Large intestine (tissue), 12 donors: ENCODE data around the gene MARCKSL1. TPM values are rescaled to one million over a fixed set of nuclear protein-coding genes. Genes with fewer than 3 reads are reported as not detected.

Source experiments
- DNase-seq, 2 donors: peaks; one replicate each; pipeline versions ENCODE4 v3.0.0 to v3.0.0-alpha.2; 2013
- H3K27ac ChIP-seq: one replicate; pipeline ENCODE4 v1.5.1; 2013; ENCODE audit warnings: low read length
- H3K27me3 ChIP-seq: 2 replicates; pipeline ENCODE4 v1.6.1; 2013; ENCODE audit warnings: low read length; ENCODE audit not compliant: control insufficient read depth, insufficient read depth
- H3K36me3 ChIP-seq: 2 replicates; pipeline ENCODE4 v1.6.1; 2013; ENCODE audit warnings: low read length; ENCODE audit not compliant: control insufficient read depth, insufficient read depth
- H3K4me1 ChIP-seq: one replicate; pipeline ENCODE4 v1.6.1; 2013; ENCODE audit warnings: low read length; ENCODE audit not compliant: control insufficient read depth, insufficient read depth
- H3K4me3 ChIP-seq: one replicate; pipeline ENCODE4 v1.5.1; 2013; ENCODE audit warnings: low read length
- H3K9me3 ChIP-seq: one replicate; pipeline ENCODE4 v1.6.1; 2013; ENCODE audit warnings: mild to moderate bottlenecking, low read depth, low read length, moderate library complexity; ENCODE audit not compliant: control insufficient read depth
- WGBS: methylation state at CpG from one replicate; pipeline ENCODE4 v1.1.5; 2013; ENCODE audit warnings: low lambda C conversion rate; ENCODE audit not compliant: insufficient coverage; 5-methylcytosine and 5-hydroxymethylcytosine counted together
- long read RNA-seq, 11 donors: transcript quantifications; one replicate each; lab custom pipeline, GENCODE V29; 2026
- polyA plus RNA-seq: library from polyadenylated mRNA; unstranded; fragments of 120-200 nt; gene quantifications from one replicate; pipeline ENCODE4 v1.2.1, GENCODE V29; 2013

MARCKSL1 gene, protein sequence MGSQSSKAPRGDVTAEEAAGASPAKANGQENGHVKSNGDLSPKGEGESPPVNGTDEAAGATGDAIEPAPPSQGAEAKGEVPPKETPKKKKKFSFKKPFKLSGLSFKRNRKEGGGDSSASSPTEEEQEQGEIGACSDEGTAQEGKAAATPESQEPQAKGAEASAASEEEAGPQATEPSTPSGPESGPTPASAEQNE
- 139 TPM for polyA plus RNA-seq
- long read RNA-seq, donor 1, transcript MARCKSL1-201 (2 exons, 1,699 nt), result major isoform, 59 of 59 reads
- long read RNA-seq, donor 1, partial matches to known transcripts, result 0 of 59 reads
- long read RNA-seq, donor 1, other reads (novel, unspliced or antisense), result 0 of 59 reads
- long read RNA-seq, donor 2, transcript MARCKSL1-201 (2 exons, 1,699 nt), result major isoform, 110 of 110 reads
- long read RNA-seq, donor 2, partial matches to known transcripts, result 0 of 110 reads
- long read RNA-seq, donor 2, other reads (novel, unspliced or antisense), result 0 of 110 reads
- long read RNA-seq, donor 3, result 0 reads
- long read RNA-seq, donor 4, transcript MARCKSL1-201 (2 exons, 1,699 nt), result major isoform, 10 of 10 reads
- long read RNA-seq, donor 4, partial matches to known transcripts, result 0 of 10 reads
- long read RNA-seq, donor 4, other reads (novel, unspliced or antisense), result 0 of 10 reads
- long read RNA-seq, donor 5, transcript MARCKSL1-201 (2 exons, 1,699 nt), result major isoform, 120 of 132 reads
- long read RNA-seq, donor 5, partial matches to known transcripts, result 0 of 132 reads
- long read RNA-seq, donor 5, other reads (novel, unspliced or antisense), result 12 of 132 reads
- long read RNA-seq, donor 6, transcript MARCKSL1-201 (2 exons, 1,699 nt), result major isoform, 118 of 118 reads
- long read RNA-seq, donor 6, partial matches to known transcripts, result 0 of 118 reads
- long read RNA-seq, donor 6, other reads (novel, unspliced or antisense), result 0 of 118 reads
- long read RNA-seq, donor 7, transcript MARCKSL1-201 (2 exons, 1,699 nt), result major isoform, 94 of 100 reads
- long read RNA-seq, donor 7, partial matches to known transcripts, result 6 of 100 reads
- long read RNA-seq, donor 7, other reads (novel, unspliced or antisense), result 0 of 100 reads
- long read RNA-seq, donor 8, transcript MARCKSL1-201 (2 exons, 1,699 nt), result major isoform, 136 of 142 reads
- long read RNA-seq, donor 8, partial matches to known transcripts, result 0 of 142 reads
- long read RNA-seq, donor 8, other reads (novel, unspliced or antisense), result 6 of 142 reads
- long read RNA-seq, donor 9, transcript MARCKSL1-201 (2 exons, 1,699 nt), result major isoform, 63 of 73 reads
- long read RNA-seq, donor 9, partial matches to known transcripts, result 0 of 73 reads
- long read RNA-seq, donor 9, other reads (novel, unspliced or antisense), result 10 of 73 reads
- long read RNA-seq, donor 10, transcript MARCKSL1-201 (2 exons, 1,699 nt), result major isoform, 100 of 196 reads
- long read RNA-seq, donor 10, partial matches to known transcripts, result 96 of 196 reads
- long read RNA-seq, donor 10, other reads (novel, unspliced or antisense), result 0 of 196 reads
- long read RNA-seq, donor 11, transcript MARCKSL1-201 (2 exons, 1,699 nt), result major isoform, 95 of 101 reads
- long read RNA-seq, donor 11, partial matches to known transcripts, result 0 of 101 reads
- long read RNA-seq, donor 11, other reads (novel, unspliced or antisense), result 6 of 101 reads

DNA sequence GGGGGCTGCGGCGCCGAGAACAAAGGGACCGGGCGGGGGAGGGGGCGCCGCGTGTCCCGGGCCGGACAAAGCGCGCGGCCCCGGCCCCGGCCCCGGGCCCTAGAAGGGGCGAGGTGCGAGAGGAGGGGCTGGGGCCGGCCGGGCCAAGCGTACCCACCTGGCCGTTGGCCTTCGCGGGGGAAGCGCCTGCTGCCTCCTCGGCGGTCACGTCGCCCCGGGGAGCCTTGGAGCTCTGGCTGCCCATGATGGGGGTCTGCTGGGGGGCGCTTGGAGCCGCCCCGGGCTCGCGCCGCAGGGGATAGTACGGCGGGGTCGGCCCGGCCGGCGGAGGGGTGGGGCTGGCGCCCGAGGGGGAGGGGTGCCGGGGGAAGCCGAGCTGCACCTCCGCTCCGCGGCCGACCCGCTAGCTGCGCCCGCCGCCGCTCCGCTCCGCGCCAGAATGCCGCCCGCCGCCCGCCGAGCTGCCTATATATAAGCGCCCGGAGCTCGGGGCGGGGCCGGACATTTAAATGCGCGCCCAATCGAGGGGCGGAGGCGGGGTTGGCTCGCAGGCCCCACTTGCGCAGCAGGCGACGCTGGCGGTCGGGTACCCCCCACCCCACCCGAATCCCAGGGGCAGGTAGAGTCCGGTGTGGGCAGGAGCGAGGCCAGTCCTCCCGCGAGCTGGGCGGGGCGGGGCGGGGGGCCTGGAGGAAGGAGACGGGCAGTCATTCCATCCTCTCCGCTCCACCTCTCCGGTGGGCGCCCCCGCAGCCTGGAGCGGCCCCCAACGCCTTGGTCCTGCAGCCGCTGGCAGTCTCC, at the start of gene MARCKSL1:
MARCKSL1 (minus strand) TSS at position 444 of the 801 bp plus-strand sequence; CDS start at position 244, 200 bp downstream.
- peak; percentile 60 to 80 for DNase-seq
- Histone ChIP-seq H3K27me3 (no peaks in the 10 kb centered on the region), H3K36me3 (peaks cover 36% of the 10 kb centered on the region), H3K27ac (peak within 1 kb of the TSS; percentile 36), H3K4me1 (peaks cover 34% of the 10 kb centered on the region), H3K4me3 (peak within 1 kb of the TSS; percentile 71), H3K9me3 (no peaks in the 10 kb centered on the region)
- WGBS, result no CpG with 5 or more reads among the region's 95 CpGs

DNA sequence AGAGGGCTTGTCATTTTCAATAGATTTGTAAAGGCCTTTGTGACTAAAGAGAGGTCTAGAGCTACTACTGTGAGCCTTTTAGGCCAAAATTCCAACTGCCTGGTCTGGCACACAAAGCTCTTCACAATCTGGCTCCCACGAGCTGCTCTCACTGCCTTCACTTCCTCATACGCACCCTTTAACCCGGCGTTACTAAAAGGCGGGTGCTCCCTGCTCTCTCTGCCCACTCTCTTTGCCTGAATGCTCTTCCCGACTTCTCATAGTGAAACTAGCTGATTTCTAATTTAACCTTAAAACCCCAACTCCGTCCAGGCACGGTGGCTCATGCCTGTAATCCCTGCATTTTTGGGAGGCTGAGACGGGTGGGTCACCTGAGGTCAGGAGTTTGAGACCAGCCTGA, 44.0 kb upstream of the MARCKSL1 start:
- Histone ChIP-seq H3K27ac (no peak overlapping the region), H3K27me3 (no peaks in the 10 kb centered on the region), H3K4me1 (no peaks in the 10 kb centered on the region), H3K4me3 (no peak overlapping the region), H3K9me3 (no peaks in the 10 kb centered on the region), H3K36me3 (peaks cover 96% of the 10 kb centered on the region)
- no CpG with 5 or more reads among the region's 9 CpGs for WGBS
- DNase-seq, result no peak

DNA sequence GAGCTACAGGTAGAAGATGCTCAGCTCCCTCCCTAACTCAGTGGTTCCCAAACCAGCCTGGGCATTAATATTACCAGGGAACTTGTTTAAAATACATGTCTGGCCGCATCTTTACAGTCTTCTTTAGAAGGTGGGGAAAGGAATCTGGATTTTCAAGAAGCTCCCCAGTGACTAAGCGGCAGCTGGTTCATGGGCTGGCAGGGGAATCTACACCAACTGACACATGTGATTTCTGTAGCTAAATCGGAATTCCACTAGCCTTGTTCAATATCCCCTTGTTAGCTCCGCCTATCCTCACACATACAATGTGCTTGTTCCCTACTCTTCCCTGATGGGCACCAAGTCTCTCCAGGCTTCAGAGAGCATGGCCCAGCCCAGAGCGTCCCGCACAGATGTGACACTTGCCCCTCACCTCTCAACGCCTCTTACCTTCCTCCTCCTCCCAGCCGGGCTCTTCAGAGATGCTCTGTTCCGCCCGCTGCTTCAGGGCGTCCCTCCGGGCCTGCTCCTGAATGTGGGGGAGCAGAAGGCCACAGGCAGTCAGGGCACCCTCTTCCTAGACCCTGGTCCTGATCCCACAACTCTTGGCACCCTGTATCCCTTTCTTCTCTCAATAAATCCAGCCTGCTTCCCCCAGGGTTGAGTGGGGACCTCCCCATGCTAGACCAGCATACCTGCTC, 41.6 kb upstream of the MARCKSL1 start:
- DNase-seq, result no peak
- Histone ChIP-seq H3K27ac (no peak overlapping the region), H3K9me3 (no peaks in the 10 kb centered on the region), H3K4me1 (no peaks in the 10 kb centered on the region), H3K27me3 (no peaks in the 10 kb centered on the region), H3K36me3 (peaks cover 96% of the 10 kb centered on the region), H3K4me3 (no peak overlapping the region)
- WGBS, result 100% methylated on average over 1 of the region's 12 CpGs

DNA sequence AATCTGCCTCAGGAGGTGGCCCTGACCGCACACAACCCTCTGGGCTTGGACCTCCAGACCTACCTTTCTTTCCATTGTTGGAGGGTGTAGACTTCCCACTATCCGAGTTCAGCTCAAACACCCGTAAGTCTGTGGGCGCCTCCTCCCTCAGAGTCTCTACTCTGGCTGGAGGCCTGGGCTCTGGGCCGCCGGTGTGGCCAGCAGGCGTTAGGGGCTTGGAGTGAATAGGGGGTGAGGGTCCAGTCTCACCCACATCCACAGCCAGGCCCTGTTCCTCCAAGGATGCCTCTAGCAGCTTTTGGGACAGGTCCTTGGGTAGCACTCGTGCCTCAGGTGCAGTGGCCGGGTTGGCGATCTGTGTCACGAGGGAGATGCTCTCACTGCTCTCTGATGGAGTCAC, 40.2 kb upstream of the MARCKSL1 start:
- H3K36me3 ChIP-seq, result peaks cover 96% of the 10 kb centered on the region
- no CpG with 5 or more reads among the region's 11 CpGs for WGBS
- no peaks in the 10 kb centered on the region for H3K9me3 ChIP-seq
- H3K4me1 ChIP-seq, result no peaks in the 10 kb centered on the region
- no peaks in the 10 kb centered on the region for H3K27me3 ChIP-seq
- H3K27ac ChIP-seq, result no peak overlapping the region
- H3K4me3 ChIP-seq, result no peak overlapping the region
- DNase-seq, result no peak

DNA sequence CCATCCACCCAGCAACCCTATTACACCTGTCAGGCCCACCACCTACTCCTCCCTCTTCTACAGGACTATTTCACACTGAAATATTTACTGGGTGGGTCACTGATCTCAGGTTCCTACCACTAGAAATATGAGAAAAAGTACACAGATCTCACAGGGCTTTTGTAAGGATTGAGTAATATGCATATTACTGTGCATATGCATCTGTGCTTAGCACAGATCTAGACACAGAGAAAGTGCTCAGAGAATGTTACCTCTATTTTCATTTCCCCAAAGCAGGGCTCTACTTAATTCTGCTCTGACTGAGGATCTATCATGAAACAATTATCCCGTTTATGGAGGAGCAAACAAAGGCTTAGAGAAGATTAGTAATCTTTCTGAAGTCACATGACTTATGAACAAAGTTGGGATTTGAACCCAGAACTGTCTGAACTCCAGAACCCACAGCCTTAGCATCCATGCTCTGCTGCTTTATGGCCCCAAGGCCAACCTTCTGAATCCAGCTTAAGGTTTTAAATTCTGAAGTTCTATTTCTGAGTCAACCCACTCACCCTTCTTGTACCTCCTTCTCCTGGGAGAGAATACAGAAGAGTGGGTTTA, 38.1 kb upstream of the MARCKSL1 start:
- Histone ChIP-seq H3K27me3 (no peaks in the 10 kb centered on the region), H3K36me3 (peaks cover 85% of the 10 kb centered on the region), H3K4me3 (no peak overlapping the region), H3K9me3 (no peaks in the 10 kb centered on the region), H3K4me1 (no peaks in the 10 kb centered on the region), H3K27ac (no peak overlapping the region)
- DNase-seq, result no peak
- no CpG with 5 or more reads among the region's 1 CpG for WGBS

DNA sequence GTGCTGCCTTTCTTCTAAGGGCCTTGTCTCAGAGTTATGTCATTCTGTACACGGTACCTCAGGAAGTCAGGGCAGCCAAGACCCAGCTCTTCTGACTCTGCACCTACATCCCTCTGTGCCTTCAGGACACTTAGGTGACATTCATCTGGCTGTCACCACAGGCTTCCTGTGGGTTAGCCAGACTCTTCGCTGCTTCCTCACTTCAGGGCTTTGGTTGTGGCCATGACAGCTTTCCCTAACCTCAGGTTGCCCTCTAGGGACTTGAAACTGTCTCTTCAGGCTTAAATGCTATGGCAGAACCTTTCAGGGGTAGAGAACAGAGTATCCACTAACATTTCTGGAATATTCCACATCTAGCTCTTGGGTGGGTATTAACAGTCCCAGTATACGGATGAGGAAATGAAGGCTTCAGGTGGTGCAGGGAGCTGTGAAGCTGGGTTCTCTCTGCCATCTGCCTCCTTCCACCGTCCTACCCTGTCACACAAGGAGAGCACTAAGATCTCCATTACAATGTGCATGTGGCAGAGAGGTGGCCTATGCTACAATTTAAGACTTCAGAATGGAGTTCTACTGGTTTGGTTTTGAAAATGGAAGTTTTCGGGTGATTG, 36.2 kb upstream of the MARCKSL1 start:
- no peaks in the 10 kb centered on the region for H3K27me3 ChIP-seq
- no CpG with 5 or more reads among the region's 5 CpGs for WGBS
- no peak overlapping the region for H3K4me3 ChIP-seq
- no peaks in the 10 kb centered on the region for H3K4me1 ChIP-seq
- H3K27ac ChIP-seq, result no peak overlapping the region
- no peaks in the 10 kb centered on the region for H3K9me3 ChIP-seq
- peaks cover 84% of the 10 kb centered on the region for H3K36me3 ChIP-seq
- no peak for DNase-seq

DNA sequence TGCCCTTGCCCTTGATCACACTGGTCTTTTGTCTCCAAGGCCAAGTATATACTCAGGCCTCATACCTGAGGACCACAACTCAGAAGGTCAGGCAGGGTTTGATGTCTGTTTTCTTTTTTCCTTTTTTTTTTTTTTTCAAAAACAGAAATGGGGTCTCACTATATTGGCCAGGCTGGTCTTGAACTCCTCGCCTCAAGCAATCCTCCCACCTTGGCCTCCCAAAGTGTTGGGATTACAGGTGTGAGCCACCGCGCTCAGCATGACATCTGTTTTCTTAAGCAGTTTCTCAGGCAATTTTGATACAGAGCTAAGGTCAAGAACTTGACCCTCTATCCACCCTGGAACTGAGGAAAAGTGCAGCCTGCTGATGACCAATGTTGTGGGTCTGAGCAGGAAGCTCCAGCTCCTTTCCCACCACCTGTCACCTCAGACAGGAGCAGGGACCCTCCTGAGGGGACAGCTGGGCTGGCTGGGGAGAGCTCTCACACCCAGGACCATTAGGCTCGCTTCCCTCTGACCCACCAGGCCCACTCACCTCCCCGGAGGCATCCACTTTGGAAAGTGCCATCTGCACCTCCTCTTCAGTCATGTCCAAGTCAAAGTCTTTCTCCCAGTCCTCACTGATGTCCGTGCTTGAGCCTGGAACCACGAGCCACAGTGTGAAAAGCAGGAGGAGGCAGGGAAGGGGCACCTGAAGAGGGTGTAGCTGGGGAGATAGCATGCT, 32.0 kb upstream of the MARCKSL1 start:
- no peak for DNase-seq
- no peak overlapping the region for H3K27ac ChIP-seq
- WGBS, result no CpG with 5 or more reads among the region's 7 CpGs
- no peak overlapping the region for H3K4me3 ChIP-seq
- no peaks in the 10 kb centered on the region for H3K27me3 ChIP-seq
- H3K4me1 ChIP-seq, result no peaks in the 10 kb centered on the region
- H3K36me3 ChIP-seq, result peaks cover 78% of the 10 kb centered on the region
- H3K9me3 ChIP-seq, result no peaks in the 10 kb centered on the region

DNA sequence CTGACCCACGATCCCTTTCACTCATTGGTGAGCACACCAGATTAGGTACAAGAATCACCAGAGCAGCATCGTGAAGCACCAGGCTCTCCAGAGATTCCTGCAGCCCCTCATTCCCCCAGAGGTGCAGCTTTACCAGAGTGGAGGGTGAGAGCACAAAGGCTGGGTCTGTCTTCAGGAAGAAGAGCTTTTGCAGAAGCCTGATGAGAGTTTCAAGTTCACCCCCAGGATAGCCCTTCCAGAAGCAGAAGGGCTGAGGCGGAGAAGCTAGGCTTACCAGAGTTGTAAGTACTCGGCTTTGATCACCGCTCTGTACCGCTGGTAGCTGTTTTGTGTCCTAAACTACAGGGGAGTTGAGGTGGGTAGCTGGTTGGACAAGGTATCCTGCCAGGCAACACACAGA, 29.4 kb upstream of the MARCKSL1 start:
- DNase-seq, result no peak
- Histone ChIP-seq H3K27me3 (no peaks in the 10 kb centered on the region), H3K36me3 (peaks cover 61% of the 10 kb centered on the region), H3K4me3 (no peak overlapping the region), H3K4me1 (peaks cover 5% of the 10 kb centered on the region), H3K9me3 (peaks cover 3% of the 10 kb centered on the region), H3K27ac (no peak overlapping the region)
- WGBS, result no CpG with 5 or more reads among the region's 6 CpGs
